ENCODE measurements around the gene CDH23.

CDH23 gene

GRCh38 chr10:71442000-71442399, 45.3 kb downstream of the CDH23 start:
- no peaks in the 10 kb centered on the region for H3K4me1 ChIP-seq (ENCODE audit: insufficient read depth, low read length, poor library complexity, severe bottlenecking)
- no peaks in the 10 kb centered on the region for H3K9me2 ChIP-seq (replicated peaks; ENCODE audit: low read depth, low read length)
- H3K9ac ChIP-seq (ENCODE audit: low read depth, low read length, poor library complexity, severe bottlenecking): no peak overlapping the region
- no peaks in the 10 kb centered on the region for H3K9me3 ChIP-seq (ENCODE audit: insufficient read depth, low read depth, low read length)
- H2AFZ ChIP-seq (ENCODE audit: low read length): no peak overlapping the region
- no peaks in the 10 kb centered on the region for H4K20me1 ChIP-seq (ENCODE audit: insufficient read depth, low read length, poor library complexity, severe bottlenecking)
- H3K27me3 ChIP-seq (ENCODE audit: insufficient read depth, low read length, poor library complexity, severe bottlenecking): no peaks in the 10 kb centered on the region
- H3F3A ChIP-seq (ENCODE audit: low read depth): no peaks in the 10 kb centered on the region
- no peaks in the 10 kb centered on the region for H3K36me3 ChIP-seq (ENCODE audit: insufficient read depth, low read length)
- no peak overlapping the region for H3K4me2 ChIP-seq (ENCODE audit: low read depth, low read length, poor library complexity, severe bottlenecking)
- no peak overlapping the region for H3K4me3 ChIP-seq (ENCODE audit: low read length, poor library complexity, severe bottlenecking)
- TF ChIP-seq EZH2phosphoT487 (IDR thresholded peaks at IDR 0.05; ENCODE audit: borderline replicate concordance) (no peak), CTCF (conservative IDR thresholded peaks at IDR 0.05; ENCODE audit: low read length) (no peak)
- H3K79me2 ChIP-seq (ENCODE audit: insufficient read depth, low read length): no peaks in the 10 kb centered on the region

GRCh38 chr10:71442859-71443570, 46.3 kb downstream of the CDH23 start:
- Histone ChIP-seq H3K9ac (ENCODE audit: low read depth, low read length, poor library complexity, severe bottlenecking) (no peak overlapping the region), H3K9me3 (ENCODE audit: insufficient read depth, low read depth, low read length) (no peaks in the 10 kb centered on the region), H3F3A (ENCODE audit: low read depth) (no peaks in the 10 kb centered on the region), H2AFZ (ENCODE audit: low read length) (no peak overlapping the region), H3K9me2 (replicated peaks; ENCODE audit: low read depth, low read length) (no peaks in the 10 kb centered on the region), H3K27me3 (ENCODE audit: insufficient read depth, low read length, poor library complexity, severe bottlenecking) (no peaks in the 10 kb centered on the region), H3K4me1 (ENCODE audit: insufficient read depth, low read length, poor library complexity, severe bottlenecking) (no peaks in the 10 kb centered on the region), H3K36me3 (ENCODE audit: insufficient read depth, low read length) (no peaks in the 10 kb centered on the region), H3K4me2 (ENCODE audit: low read depth, low read length, poor library complexity, severe bottlenecking) (no peak overlapping the region), H3K4me3 (ENCODE audit: low read length, poor library complexity, severe bottlenecking) (no peak overlapping the region), H3K79me2 (ENCODE audit: insufficient read depth, low read length) (no peaks in the 10 kb centered on the region), H4K20me1 (ENCODE audit: insufficient read depth, low read length, poor library complexity, severe bottlenecking) (no peaks in the 10 kb centered on the region)
- TF ChIP-seq CTCF (conservative IDR thresholded peaks at IDR 0.05; ENCODE audit: low read length): no peak
- TF ChIP-seq EZH2phosphoT487 (IDR thresholded peaks at IDR 0.05; ENCODE audit: borderline replicate concordance): no peak

GRCh38 chr10:71443676-71444075, 47.0 kb downstream of the CDH23 start:
- Histone ChIP-seq H3F3A (ENCODE audit: low read depth) (no peaks in the 10 kb centered on the region), H3K9ac (ENCODE audit: low read depth, low read length, poor library complexity, severe bottlenecking) (no peak overlapping the region)

More at GRCh38 chr10:71443676-71444075, 47.0 kb downstream of the CDH23 start:
- H3K9me3 ChIP-seq (ENCODE audit: insufficient read depth, low read depth, low read length): no peaks in the 10 kb centered on the region
- H3K36me3 ChIP-seq (ENCODE audit: insufficient read depth, low read length): no peaks in the 10 kb centered on the region
- no peak overlapping the region for H2AFZ ChIP-seq (ENCODE audit: low read length)
- H3K27me3 ChIP-seq (ENCODE audit: insufficient read depth, low read length, poor library complexity, severe bottlenecking): no peaks in the 10 kb centered on the region
- no peaks in the 10 kb centered on the region for H3K4me1 ChIP-seq (ENCODE audit: insufficient read depth, low read length, poor library complexity, severe bottlenecking)
- no peaks in the 10 kb centered on the region for H4K20me1 ChIP-seq (ENCODE audit: insufficient read depth, low read length, poor library complexity, severe bottlenecking)
- H3K4me3 ChIP-seq (ENCODE audit: low read length, poor library complexity, severe bottlenecking): no peak overlapping the region
- TF ChIP-seq CTCF (conservative IDR thresholded peaks at IDR 0.05; ENCODE audit: low read length): no peak
- no peak for TF ChIP-seq EZH2phosphoT487 (IDR thresholded peaks at IDR 0.05; ENCODE audit: borderline replicate concordance)
- no peaks in the 10 kb centered on the region for H3K9me2 ChIP-seq (replicated peaks; ENCODE audit: low read depth, low read length)
- H3K4me2 ChIP-seq (ENCODE audit: low read depth, low read length, poor library complexity, severe bottlenecking): no peak overlapping the region
- H3K79me2 ChIP-seq (ENCODE audit: insufficient read depth, low read length): no peaks in the 10 kb centered on the region

Measured in Loucy (cell line).